ENCODE measurements around the gene C3orf18. TPM values are rescaled to one million over a fixed set of nuclear protein-coding genes. Genes with fewer than 3 reads are reported as not detected.

C3orf18 gene
- total and polyA plus RNA-seq, 9 of the 15 experiments (the other 6 are each of a cell fraction or from before 2014, with no cell fraction given), result 0.01 to 2.3 (median 0.94) TPM

DNA sequence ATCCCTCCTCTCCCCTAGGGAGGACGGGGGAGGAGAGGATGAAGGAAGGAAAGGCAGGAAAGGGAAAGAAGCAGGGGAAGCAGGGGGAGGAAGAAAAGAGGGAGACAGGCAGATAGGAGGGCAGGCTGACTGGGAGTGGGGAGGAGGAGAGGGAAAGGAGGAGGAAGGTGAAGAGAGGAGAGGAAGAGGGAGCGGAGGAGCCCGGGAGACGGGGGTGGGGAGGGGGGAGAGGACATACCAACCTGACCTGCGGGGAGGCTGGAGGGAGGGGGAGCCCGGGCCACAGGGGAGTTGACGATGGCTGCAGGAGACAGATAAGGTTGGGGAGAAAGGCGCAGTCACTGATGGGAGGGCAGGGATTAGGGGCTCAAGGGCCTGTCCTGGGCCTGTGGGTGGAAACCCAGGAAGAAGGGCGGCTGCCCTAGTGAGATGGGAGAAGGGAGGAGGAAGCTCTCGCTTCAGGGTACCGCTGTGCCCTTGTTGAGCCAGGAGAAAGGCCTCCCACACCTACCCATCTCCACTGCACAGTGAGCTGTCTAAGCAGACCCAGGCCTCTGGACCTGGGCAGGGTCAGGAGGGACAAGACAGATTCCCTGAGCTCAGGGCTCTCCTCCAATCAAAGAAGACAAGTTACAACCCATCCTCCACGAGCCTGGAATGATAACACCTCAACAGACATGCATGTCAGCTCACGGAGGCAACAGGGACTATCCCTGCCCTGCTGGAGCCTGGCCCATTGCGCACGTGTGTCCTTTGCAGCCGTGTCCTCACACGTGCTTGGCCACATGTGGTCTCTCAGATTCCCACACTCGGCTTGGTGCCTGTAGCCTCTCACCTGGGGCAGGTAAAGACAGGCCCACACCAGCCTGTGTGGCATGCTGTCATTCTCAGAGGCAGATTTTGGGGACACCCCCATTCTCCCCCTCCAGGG is 27.9 kb downstream of the C3orf18 start (continued):
- TF ChIP-seq CBFB (CRISPR knock-in tag; IDR thresholded peaks at IDR 0.05) (no peak), CXXC5 (CRISPR knock-in tag; IDR thresholded peaks at IDR 0.05) (peak; percentile 71), ZNF696 (CRISPR knock-in tag; conservative IDR thresholded peaks at IDR 0.05) (no peak), TGIF2 (CRISPR knock-in tag; IDR thresholded peaks at IDR 0.05) (no peak), LARP7 (IDR thresholded peaks at IDR 0.05) (0 out of 2 replicates have a peak, but pooled peaks have one; percentile 56), DDX20 (tag; IDR thresholded peaks at IDR 0.05; ENCODE audit: low read depth) (no peak), BCL6 (CRISPR knock-in tag; IDR thresholded peaks at IDR 0.05) (no peak), MAZ (CRISPR knock-in tag; conservative IDR thresholded peaks at IDR 0.05 in 1 of 2, IDR thresholded peaks at IDR 0.05 in 1 of 2) (peak; percentile 60 to 78), RBM22 (IDR thresholded peaks at IDR 0.05; ENCODE audit: low read depth, low read length, poor library complexity, severe bottlenecking) (no peak), RBM39 (optimal IDR thresholded peaks at IDR 0.05; ENCODE audit: low read depth, low read length) (no peak), LEF1 (IDR thresholded peaks at IDR 0.05) (0 out of 2 replicates have a peak, but pooled peaks have one; percentile 28), FOXJ2 (tag; IDR thresholded peaks at IDR 0.05) (no peak), RBM34 (IDR thresholded peaks at IDR 0.05; ENCODE audit: borderline replicate concordance, insufficient read depth, low read length) (no peak), RBBP5 (IDR thresholded peaks at IDR 0.05; ENCODE audit: borderline replicate concordance, insufficient read depth, low read length, poor library complexity, severe bottlenecking) (peak; percentile 37)
- TF ChIP-seq, protein P1, sequence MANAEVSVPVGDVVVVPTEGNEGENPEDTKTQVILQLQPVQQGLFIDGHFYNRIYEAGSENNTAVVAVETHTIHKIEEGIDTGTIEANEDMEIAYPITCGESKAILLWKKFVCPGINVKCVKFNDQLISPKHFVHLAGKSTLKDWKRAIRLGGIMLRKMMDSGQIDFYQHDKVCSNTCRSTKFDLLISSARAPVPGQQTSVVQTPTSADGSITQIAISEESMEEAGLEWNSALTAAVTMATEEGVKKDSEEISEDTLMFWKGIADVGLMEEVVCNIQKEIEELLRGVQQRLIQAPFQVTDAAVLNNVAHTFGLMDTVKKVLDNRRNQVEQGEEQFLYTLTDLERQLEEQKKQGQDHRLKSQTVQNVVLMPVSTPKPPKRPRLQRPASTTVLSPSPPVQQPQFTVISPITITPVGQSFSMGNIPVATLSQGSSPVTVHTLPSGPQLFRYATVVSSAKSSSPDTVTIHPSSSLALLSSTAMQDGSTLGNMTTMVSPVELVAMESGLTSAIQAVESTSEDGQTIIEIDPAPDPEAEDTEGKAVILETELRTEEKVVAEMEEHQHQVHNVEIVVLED (CRISPR knock-in tag; IDR thresholded peaks at IDR 0.05), result no peak
- TF ChIP-seq, protein P2, sequence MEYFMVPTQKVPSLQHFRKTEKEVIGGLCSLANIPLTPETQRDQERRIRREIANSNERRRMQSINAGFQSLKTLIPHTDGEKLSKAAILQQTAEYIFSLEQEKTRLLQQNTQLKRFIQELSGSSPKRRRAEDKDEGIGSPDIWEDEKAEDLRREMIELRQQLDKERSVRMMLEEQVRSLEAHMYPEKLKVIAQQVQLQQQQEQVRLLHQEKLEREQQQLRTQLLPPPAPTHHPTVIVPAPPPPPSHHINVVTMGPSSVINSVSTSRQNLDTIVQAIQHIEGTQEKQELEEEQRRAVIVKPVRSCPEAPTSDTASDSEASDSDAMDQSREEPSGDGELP (CRISPR knock-in tag; IDR thresholded peaks at IDR 0.05; ENCODE audit: borderline replicate concordance), result no peak
- TF ChIP-seq, protein P3, sequence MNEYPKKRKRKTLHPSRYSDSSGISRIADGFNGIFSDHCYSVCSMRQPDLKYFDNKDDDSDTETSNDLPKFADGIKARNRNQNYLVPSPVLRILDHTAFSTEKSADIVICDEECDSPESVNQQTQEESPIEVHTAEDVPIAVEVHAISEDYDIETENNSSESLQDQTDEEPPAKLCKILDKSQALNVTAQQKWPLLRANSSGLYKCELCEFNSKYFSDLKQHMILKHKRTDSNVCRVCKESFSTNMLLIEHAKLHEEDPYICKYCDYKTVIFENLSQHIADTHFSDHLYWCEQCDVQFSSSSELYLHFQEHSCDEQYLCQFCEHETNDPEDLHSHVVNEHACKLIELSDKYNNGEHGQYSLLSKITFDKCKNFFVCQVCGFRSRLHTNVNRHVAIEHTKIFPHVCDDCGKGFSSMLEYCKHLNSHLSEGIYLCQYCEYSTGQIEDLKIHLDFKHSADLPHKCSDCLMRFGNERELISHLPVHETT (CRISPR knock-in tag; conservative IDR thresholded peaks at IDR 0.05 in 1 of 2, IDR thresholded peaks at IDR 0.05 in 1 of 2), result no peak
- TF ChIP-seq, protein P4, sequence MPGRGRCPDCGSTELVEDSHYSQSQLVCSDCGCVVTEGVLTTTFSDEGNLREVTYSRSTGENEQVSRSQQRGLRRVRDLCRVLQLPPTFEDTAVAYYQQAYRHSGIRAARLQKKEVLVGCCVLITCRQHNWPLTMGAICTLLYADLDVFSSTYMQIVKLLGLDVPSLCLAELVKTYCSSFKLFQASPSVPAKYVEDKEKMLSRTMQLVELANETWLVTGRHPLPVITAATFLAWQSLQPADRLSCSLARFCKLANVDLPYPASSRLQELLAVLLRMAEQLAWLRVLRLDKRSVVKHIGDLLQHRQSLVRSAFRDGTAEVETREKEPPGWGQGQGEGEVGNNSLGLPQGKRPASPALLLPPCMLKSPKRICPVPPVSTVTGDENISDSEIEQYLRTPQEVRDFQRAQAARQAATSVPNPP (IDR thresholded peaks at IDR 0.05; ENCODE audit: borderline replicate concordance, insufficient read depth, insufficient read length), result no peak
- TF ChIP-seq, protein P5, sequence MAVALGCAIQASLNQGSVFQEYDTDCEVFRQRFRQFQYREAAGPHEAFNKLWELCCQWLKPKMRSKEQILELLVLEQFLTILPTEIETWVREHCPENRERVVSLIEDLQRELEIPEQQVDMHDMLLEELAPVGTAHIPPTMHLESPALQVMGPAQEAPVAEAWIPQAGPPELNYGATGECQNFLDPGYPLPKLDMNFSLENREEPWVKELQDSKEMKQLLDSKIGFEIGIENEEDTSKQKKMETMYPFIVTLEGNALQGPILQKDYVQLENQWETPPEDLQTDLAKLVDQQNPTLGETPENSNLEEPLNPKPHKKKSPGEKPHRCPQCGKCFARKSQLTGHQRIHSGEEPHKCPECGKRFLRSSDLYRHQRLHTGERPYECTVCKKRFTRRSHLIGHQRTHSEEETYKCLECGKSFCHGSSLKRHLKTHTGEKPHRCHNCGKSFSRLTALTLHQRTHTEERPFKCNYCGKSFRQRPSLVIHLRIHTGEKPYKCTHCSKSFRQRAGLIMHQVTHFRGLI (CRISPR knock-in tag; IDR thresholded peaks at IDR 0.05), result no peak
